Skin of body (tissue), 2 donors: Measurements from ENCODE around the gene JAZF1. TPM values are rescaled to one million over a fixed set of nuclear protein-coding genes. Genes with fewer than 3 reads are reported as not detected.
"Not testable (repeated sequence)": the region's sequence is repeated elsewhere in the genome, so short reads cannot be mapped to it uniquely, and the experiment has no call there.

Source experiments
- DNase-seq: peaks from one replicate; lab custom pipeline; 2025; lab: John Stamatoyannopoulos, UW
- total RNA-seq: library from RNA; depleted of rRNA; stranded (reverse); fragments of >200 nt; gene quantifications from one replicate; pipeline ENCODE4 v1.2.3, GENCODE V29; 2014

Gene JAZF1
- total RNA-seq, 1 donor from 2014 or later, result 22.1 TPM

DNA sequence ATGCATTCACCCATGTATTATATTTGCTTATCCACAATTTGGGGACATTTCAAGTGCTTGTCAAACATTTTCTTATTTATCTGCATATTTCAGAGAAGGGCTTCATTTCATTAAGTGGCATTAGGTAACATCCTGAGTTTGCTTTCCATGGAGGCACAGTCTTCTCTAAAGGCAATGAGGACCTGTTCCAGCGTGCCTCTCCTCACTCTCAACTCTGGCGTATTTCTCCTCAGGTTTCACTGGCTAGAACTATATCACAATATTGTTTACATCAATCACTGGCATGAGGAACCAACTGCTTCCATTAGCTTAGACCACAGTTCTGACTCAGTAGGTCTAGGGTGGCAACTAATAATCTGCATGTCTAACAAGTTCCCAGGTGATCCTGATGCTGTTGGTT is 263.5 kb downstream of the JAZF1 start:
- DNase-seq, result no peak

DNA sequence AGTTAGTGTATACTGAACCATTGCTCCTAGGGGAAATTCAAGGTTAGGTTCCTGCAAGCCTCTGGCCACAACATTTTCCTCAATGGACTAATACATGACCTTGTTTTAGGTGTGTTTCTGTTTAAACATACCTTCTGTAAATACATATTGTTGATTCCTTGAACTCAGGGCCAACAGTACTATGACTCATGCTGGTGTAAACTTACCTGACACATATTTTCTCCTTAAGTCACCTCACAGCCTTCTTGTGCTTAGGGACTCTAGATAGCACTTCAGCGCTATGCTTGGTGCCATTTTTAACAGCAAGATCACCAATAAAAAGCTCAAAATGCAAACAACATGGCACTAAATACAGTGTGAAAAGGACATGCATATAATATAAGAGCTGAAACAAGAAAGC is 264.2 kb downstream of the JAZF1 start:
- DNase-seq, result no peak

DNA sequence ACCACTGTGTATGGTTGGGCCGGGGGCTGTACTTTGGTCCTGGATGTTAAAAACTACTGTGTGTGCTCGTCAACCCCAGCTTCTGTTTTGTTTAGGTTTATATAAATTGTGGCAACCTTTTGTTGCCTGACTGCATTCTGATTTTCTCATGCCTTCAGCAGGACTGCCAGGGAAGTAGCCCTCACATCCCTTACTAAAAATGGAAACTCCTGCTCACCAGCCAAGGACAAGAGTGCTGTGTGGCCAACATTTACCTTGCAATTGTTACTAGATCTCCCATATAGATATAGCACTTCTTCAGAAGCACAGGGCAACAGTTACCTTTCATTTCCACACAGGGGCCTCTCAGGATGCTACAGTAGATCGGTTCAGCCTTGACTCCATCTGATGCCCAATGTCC is 266.2 kb downstream of the JAZF1 start:
- DNase-seq, result no peak

DNA sequence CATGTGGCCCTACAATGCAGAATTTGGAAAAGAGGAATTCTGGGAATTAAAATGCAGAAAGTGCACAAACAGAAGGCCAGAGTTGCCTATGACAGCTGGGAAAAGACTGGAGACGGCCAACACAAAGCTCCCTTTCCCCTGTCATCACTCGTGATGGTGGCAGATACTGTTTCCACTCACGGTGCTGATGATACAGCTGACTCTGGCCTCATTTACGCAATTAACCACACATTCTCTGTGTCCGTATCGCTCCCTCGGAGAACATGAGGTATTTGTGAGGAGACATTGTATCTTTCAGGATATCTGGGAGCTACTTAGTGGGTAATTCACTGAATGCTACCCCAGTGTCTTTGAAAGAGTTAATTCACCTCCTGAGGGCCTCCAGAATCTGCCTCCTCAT is 267.8 kb downstream of the JAZF1 start:
- no peak for DNase-seq

DNA sequence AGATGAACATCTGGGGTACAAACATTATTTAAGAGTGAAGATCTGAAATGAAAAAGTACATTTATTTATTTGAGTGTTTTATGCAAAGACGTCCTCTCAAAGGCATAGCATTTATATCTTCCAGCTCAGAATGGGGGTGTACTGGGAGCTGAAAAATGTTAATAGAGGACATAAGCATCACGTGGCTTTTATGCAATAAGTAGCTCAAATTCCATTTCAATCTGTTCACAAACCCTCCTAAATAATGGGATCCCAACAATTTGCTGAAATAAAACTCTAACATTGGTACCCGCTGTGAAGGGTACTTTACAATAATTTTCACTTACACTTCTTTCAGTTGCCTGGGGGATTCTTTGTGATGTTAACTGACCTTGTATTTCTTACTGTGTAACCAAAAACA is 268.7 kb downstream of the JAZF1 start:
- no peak for DNase-seq

DNA sequence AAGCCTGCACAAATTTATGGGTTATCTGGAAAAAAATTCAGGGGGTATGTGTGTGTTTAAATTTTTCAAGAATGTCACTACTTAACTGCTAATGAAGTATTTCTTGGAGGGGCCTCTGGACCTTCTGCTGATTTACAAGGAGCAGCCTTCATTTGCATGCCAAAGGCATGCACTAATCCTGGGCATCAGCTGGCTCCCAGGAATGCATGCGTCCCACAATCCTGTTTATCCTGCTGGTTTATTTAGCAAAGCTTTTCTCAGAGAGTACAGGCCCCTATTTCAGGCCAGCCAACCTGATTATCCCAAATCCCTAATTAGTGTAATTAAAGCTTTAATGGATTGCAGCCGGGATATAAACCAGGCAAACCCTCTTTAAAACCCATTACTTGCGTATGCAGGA is 270.3 kb downstream of the JAZF1 start:
- no peak for DNase-seq

DNA sequence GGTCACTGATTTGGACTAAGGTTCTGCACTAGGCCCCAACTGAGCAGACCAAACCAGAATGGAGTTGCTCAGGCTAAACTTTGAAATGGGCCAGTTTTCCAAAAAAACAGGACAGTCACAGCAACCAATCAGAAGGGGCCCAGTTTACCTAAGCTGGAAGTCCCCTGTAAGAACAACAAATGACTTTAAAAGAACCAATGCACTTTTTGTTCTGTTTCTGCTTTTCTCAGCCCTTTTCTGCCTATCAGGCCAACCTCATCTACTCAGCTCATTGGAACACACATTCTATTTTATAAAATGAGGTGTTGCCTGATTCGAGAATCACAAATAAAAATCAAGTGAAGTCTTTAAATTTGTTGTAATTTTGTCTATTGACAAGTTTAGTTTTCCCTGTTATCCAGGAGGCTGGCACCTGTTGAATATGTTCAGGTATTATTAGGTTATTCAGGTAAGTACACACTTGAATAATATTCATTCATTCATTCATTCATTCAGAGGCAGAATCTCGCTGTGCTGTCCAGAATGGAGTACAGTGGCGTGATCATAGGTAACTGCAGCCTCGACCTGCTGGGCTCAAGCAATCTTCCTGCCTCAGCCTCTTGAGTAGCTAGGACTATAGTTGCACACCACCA is 271.9 kb downstream of the JAZF1 start:
- DNase-seq, result no peak

DNA sequence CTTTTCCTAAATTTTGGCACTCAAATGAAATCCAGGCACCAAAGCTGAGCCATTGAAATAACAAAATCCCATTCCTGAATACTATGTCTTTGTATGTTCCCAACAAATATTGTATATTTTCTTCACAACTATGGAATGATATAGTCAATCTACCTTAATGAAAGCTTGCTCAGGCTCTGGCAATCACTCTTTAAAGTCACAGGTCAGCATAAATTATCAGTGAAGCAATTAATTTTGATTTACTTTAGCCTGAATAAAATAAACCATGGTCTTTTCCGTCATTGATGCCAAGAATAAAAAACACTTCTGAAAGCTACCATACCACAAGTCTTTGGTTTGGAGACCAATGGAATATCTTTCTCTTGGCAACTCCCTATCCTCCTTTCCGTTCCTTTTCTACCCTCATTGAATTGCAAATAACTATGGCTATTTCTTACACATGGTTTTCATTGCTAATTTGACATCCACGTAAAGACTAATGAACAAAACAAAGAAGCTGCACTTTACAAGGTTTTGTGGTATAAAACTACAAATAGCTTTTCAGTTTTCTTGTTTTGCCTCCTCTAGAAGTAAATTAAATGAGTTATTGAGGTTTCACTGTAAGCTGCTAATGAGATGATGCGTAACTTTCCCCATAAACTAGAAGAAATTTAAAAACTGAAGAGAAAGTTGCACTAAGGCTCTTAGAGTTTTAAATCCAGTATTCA is 274.1 kb downstream of the JAZF1 start:
- no peak for DNase-seq

DNA sequence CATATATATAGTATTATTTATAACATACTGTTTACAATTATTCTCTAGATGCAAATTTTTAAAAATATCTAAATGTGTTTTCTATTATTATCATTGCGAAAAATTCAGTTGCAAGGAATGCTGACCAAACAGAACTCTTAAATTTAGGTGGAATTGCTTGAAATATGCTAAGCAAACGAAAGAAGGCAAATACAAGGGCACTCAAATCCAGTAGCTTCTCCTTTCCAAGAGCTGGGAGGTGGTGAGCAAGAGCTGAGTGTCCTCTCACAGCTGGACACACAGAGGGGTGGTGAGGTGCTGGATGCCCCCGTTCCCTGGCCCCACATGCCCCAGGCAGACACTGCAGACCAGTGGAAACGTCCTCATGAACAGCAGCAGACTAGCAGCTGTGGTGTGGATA is 274.6 kb downstream of the JAZF1 start:
- no peak for DNase-seq

DNA sequence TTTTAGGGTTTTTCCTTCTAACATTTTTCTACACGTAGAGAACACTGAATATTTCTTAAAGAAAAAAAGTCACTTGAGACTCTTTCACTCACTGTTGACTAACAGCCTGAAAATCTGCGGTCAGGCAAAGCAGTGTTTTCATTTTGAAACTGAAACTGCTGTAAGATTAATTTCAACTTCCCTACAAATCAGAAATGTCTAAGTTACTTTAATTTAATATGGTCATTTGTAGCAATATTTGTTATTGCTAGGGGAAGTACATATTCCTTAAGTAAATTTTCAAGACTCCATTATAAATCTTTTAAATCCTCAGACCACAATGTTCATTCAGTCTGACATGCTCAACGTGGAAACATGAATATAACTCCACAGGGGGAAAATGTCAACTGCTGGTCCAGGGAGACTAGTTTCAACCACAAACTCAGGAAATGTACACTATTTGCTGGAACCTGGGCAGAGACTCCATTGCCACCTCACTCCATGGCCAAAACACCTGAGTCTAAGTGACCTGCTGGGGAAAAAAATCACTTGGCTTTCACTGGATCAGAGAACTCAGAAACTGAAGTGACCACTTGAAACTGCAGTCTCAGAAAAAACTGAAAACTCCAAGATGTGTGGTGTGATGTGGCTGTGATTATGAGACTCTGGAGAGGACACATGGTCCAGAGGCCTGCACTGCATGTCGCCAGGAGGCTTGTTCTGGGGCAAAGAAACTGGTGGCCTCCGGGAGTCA is 279.4 kb downstream of the JAZF1 start:
- peak; percentile 59 for DNase-seq

DNA sequence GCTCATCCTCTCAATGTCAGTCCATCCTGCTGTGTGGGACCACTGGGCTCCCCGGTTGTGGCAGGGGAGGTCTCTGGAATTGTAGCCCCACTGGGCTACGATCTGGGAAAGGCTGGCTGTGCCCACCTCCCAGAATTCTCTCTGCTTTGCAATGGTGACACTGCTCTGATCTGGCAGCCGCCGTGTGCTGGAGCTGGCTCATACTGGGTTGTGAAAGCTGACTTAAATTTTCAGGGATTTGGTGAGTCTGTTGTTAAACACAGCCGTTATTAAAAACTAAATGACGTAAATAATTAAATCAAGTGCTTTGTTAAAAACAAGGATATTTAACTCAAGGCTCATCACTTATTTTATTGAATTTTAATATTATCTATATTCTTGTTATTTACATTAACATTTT is 280.6 kb downstream of the JAZF1 start:
- no peak for DNase-seq

DNA sequence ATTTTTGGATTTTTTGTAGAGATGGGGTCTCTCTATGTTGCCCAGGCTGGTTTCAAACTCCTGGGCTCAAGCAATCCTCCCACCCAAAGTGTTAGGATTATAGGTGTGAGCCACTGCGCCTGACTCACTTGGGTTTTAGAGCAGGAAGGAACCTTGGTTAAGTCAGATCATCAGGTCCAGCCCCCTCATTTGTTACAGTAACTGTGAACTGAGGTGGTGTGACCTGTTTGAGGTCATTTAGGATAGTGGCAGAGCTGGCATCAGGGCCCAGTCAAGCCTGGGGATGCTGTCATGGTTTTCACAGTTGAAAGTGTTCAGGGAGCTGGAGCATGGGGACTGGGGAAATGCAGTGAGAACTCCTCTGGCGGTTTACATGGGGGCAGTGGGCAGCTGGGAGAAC is 281.0 kb downstream of the JAZF1 start:
- no peak for DNase-seq

DNA sequence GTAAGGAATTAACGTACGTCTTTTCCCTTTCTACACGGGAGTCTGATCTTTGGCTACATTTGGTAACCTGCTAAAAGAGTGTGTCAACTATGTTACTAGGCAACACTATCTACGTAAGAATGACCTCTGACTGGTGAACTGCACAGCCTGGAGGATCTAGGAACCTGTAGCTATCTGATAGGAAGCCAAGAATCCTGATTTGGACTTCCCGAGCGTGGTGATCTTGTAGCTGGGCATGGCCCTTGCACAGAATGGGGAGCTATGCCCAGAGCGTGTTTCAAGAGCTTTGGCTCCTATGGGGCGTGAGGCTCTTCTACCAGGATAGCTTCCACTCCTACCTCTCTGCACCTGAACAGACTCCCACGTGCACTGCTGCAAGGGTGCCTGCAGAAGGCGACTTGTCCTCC is 283.2 kb downstream of the JAZF1 start:
- no peak for DNase-seq

DNA sequence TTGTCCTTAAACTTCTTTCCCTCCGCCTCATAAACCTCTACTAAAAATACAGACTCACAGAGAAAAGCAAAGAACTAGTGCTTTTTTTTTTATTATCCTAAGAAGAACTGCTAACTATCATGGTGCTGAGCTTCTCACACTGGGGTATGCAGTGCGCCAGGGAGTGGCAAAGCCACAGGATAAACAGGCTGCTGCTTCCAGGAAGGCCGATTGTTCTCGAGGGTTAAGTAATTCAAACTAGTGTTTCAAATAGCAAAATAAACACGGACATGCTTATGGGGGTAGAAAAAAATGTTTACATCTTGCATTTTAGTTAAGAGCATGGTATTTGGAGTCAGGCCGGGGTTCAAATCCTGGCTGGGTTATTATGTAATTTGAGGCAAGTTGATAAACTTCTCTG is 283.6 kb downstream of the JAZF1 start:
- DNase-seq, result no peak

DNA sequence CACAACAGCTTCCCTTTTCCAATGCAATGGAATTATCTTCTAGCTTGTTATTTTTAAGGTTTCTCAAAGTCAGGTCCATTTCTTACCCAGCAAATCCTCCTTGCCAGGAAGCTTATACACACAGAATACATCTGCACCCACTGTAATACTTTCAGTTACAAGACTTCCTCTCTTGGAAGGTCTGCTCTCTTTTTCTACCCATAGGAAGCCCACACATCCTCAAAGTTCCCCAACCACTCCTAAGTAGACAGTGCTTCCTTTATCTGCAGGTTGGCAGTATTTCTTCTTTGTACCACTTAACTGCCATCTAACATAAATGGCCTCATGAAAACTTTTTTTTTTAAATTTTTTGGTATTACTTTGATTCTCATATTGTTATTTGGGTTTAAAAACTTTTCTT is 285.0 kb downstream of the JAZF1 start:
- no peak for DNase-seq

DNA sequence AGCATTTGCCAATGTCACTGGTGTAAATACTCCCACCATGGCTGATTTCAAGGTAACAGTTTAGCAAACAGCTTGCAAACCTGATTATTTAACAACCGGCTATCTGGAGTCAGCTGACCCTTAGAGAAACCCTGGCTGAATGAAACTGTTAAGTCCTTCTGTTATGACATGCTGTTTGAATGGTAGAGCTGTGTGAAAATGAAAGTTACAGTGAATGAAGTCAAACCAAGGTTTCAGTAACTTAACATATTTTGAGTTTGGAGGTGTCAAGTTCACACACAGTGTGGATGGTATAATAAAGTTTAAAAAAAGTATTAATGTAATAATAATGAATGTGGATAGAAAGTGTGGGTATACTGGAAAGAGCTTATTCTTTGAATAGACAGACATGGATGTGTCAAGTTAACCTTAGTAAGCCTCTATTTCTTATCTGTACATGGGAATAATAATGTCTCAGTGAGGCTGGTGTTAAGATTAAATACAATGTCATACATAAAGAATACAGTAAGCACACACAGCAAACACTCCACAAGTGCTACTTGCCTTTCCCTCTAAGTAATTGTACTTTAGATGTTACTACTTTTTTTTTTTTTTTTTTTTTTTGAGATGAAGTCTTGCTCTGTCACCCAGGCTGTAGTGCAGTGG is 290.3 kb downstream of the JAZF1 start:
- DNase-seq, result no peak

DNA sequence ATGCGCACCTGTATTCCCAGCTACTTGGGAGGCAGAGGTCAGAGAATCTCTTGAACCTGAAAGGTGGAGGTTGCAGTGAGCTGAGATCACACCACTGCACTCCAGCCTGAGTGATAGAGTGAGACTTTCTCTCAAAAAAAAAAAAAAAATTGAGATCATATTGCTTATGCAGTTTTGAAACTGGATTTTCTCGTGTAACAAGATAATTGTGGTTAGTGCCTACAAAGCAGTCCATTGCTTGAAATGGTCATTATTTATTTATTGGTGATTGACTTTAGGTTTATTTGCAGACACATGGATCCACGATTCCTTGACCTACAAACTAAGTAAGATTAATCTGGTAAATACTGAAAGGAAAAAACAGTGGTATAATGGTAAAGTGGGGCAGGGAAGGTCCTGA is 290.8 kb downstream of the JAZF1 start:
- no peak for DNase-seq

DNA sequence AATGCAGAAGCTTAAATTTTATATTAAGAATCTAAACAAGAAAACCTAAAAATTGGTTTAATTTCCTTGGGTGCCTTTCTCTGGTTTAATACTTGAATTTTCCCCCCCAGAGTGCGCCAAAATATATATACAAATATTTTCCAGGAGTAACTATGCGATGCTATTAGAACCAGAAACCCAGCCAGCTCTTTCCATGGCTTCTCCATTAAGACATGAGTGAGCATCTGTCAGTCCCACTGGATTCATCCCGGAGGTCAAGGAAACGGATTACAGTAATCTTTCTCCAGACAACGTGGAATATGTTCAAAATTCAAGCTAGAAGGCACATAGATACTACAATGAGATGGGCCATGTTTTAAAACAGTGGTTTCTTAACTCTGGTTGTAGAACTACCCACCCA is 291.9 kb downstream of the JAZF1 start:
- DNase-seq, result no peak

DNA sequence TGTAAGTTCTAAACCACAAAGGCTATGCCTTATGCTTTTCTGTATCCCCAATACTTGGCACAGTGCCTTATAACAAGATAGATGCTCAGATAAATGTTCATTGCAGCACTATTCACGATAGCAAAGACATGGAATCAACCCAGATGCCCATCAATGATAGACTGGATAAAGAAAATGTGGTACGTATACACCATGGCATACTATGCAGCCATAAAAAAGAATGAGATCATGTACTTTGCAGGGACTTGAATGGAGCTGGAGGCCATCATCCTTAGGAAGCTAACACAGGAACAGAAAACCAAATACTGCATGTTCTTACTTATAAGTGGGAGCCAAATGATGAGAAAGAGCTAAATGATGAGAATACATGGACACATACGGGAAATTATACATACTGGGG is 293.9 kb downstream of the JAZF1 start:
- not testable (repeated sequence) for DNase-seq

DNA sequence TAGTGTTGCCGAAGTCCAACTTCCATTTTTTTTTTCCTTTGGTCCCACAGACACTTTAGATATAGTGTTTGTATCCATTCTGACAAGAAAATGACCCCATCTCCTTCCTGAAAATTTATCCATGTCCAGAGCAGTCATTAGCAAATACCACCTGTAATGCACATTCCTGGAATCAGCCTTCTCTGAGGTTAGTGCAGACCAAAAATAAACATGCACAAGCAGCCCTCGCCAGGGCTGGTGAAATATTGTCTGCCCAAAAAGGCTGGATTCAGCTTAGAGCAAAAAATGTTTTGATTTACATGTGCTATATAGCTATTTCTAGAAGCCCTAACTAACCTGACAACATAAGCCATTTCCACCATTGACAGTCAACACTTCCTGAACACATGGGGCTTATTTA is 294.9 kb downstream of the JAZF1 start:
- DNase-seq, result no peak

DNA sequence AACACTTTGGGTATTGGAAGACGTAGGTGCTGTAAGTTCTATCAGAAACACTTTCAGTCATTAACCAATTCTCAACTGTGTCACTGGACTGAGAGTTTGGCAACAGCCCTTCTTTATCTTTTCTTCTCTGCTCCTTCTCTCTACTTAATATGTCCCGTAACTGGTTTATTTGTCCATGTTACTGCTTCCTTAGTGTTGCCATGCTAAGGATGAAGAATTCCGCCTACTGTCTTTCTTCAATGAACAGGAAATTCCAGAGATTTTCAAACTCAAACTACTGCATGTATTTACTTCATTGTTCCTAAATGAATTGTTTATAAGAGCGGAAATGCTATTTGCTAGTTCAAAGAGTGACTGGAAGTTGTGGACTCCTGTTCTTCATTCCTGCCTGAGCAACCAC is 296.9 kb downstream of the JAZF1 start:
- DNase-seq, result no peak

DNA sequence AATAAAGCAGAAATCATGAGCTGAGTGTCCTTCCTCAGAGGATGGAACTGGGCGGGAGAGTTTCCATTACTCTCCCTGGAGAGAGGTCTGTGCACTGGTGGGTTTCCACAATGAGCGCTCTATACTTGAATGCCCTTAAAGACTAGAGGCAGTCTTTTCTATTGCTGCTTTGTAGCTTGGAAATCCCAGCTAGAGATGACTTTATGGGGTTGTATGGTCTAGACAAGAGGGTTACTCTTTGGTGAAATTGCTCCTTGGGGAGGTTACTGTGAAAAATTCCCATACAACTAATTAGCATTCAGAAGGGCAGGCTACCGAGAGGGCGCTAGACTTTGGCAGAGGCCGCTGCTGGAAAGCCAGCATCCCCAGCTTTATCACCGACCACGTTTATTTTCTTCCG is 303.8 kb downstream of the JAZF1 start:
- DNase-seq, result no peak
